ENCODE data around the gene TMEM198. TPM values are rescaled to one million over a fixed set of nuclear protein-coding genes. Genes with fewer than 3 reads are reported as not detected.

The TMEM198 gene
- polyA plus RNA-seq (2013, experiment 1 of 2) = 1.5 TPM
- polyA plus RNA-seq (2013, experiment 2 of 2) = 1.3 TPM

- Histone ChIP-seq H3K4me2 (ENCODE audit: low read length, poor library complexity, severe bottlenecking) (peak within 1 kb of the TSS; percentile 93), H3K27ac (ENCODE audit: low read length, poor library complexity, severe bottlenecking) (peak within 1 kb of the TSS; percentile 63), H3K4me3 (ENCODE audit: insufficient read depth in 1 of 2, low read depth in 1 of 2, low read length in 2 of 2) (peak within 1 kb of the TSS; percentile 84 to 95), H3K23ac (ENCODE audit: low read length in 2 of 2) (peak within 1 kb of the TSS in 1 of 2 experiments; percentile 49), H2BK120ac (ENCODE audit: low read depth, low read length) (peak within 1 kb of the TSS; percentile 83), H3K4me1 (ENCODE audit: control insufficient read depth, insufficient read depth, low read depth, low read length) (peaks cover 28% of the 10 kb centered on the region), H3K27me3 (ENCODE audit: control insufficient read depth in 1 of 2, insufficient read depth in 1 of 2, low read length in 2 of 2) (peaks cover 0 to 3% of the 10 kb centered on the region in 2 experiments), H2AFZ (ENCODE audit: low read depth, low read length) (peak within 1 kb of the TSS; percentile 49), H3K14ac (ENCODE audit: low read length in 2 of 2) (peak within 1 kb of the TSS in 1 of 2 experiments; percentile 22), H4K8ac (ENCODE audit: low read length) (peak within 1 kb of the TSS; percentile 53), H3K18ac (ENCODE audit: low read depth in 1 of 2, low read length in 2 of 2) (peak within 1 kb of the TSS; percentile 37 to 84), H3K79me1 (replicated peaks; ENCODE audit: low read length, poor library complexity, severe bottlenecking) (peaks cover 26% of the 10 kb centered on the region), H2AK5ac (ENCODE audit: low read length, severe bottlenecking) (no peak within 1 kb of the TSS), H3K4ac (ENCODE audit: low read depth in 1 of 2, low read length in 2 of 2) (no peak within 1 kb of the TSS), H3K9me3 (ENCODE audit: control insufficient read depth, low read length) (no peaks in the 10 kb centered on the region), H4K91ac (ENCODE audit: low read length) (peak within 1 kb of the TSS; percentile 79), H3K9ac (ENCODE audit: low read length) (peak within 1 kb of the TSS; percentile 94), H3K36me3 (ENCODE audit: control insufficient read depth in 1 of 2, insufficient read depth in 2 of 2, low read depth in 1 of 2, low read length in 2 of 2) (peaks cover 39 to 45% of the 10 kb centered on the region in 2 experiments), H2BK12ac (ENCODE audit: low read length in 2 of 2) (no peak within 1 kb of the TSS), H2BK5ac (ENCODE audit: low read depth, low read length, poor library complexity, severe bottlenecking) (no peak within 1 kb of the TSS), H2BK15ac (ENCODE audit: low read depth, poor library complexity, severe bottlenecking) (peak within 1 kb of the TSS; percentile 93)
- WGBS = under 1% methylated on average over 72 of the region's 75 CpGs
- peak; percentile 98 for DNase-seq
Measured at GRCh38 chr2:219543596-219544358, at the start of gene TMEM198, which contains the start of gene CHPF. Gene TMEM198, plus strand, starts transcription at chr2:219544028. Its CDS starts 700 bp downstream, at chr2:219544728. Gene CHPF, minus strand, starts transcription at chr2:219543809. Its CDS starts 271 bp downstream, at chr2:219543538.

DNA sequence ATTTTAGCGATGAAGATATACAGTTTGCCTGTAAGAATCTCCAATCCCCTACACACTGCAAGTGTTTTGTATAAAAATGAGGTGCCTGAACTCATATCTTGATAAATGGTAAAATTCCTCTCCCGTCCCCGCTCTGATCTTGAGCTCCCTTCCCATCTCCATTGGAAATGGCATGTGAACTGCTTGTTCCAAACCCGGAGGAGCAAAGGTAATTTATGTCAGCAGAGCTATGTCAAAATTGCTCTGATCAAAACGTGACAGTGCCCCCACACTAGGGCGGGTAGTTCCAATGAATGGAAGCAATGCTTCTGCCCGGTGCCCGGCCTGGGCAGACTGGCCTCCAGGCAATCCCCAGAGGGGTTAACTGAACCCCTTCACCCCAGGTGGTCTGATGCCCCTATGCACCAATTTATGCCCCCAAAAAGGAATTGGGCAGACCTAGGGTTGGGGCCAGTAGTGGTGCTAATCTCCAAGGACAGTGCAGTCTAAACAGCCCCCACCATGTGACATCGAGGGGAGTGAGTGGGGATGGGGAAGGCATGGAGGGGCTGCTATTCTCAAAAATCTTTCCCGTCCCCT lies 48.8 kb upstream of the TMEM198 start:
- Histone ChIP-seq H3K18ac (ENCODE audit: low read depth in 1 of 2, low read length in 2 of 2) (no peak overlapping the region), H2BK5ac (ENCODE audit: low read depth, low read length, poor library complexity, severe bottlenecking) (no peak overlapping the region), H2BK120ac (ENCODE audit: low read depth, low read length) (no peak overlapping the region), H3K4ac (ENCODE audit: low read depth in 1 of 2, low read length in 2 of 2) (no peak overlapping the region), H3K23ac (ENCODE audit: low read length in 2 of 2) (no peak overlapping the region), H3K27me3 (ENCODE audit: control insufficient read depth in 1 of 2, insufficient read depth in 1 of 2, low read length in 2 of 2) (peaks cover 0 to 45% of the 10 kb centered on the region in 2 experiments), H3K14ac (ENCODE audit: low read length in 2 of 2) (no peak overlapping the region), H4K8ac (ENCODE audit: low read length) (no peak overlapping the region), H3K9ac (ENCODE audit: low read length) (peak overlapping the region; percentile 4), H2AFZ (ENCODE audit: low read depth, low read length) (no peak overlapping the region), H3K36me3 (ENCODE audit: control insufficient read depth in 1 of 2, insufficient read depth in 2 of 2, low read depth in 1 of 2, low read length in 2 of 2) (peaks cover 32 to 35% of the 10 kb centered on the region in 2 experiments), H3K27ac (ENCODE audit: low read length, poor library complexity, severe bottlenecking) (no peak overlapping the region), H3K4me3 (ENCODE audit: insufficient read depth in 1 of 2, low read depth in 1 of 2, low read length in 2 of 2) (no peak overlapping the region), H2BK12ac (ENCODE audit: low read length in 2 of 2) (no peak overlapping the region), H3K9me3 (ENCODE audit: control insufficient read depth, low read length) (no peaks in the 10 kb centered on the region), H2AK5ac (ENCODE audit: low read length, severe bottlenecking) (no peak overlapping the region), H2BK15ac (ENCODE audit: low read depth, poor library complexity, severe bottlenecking) (no peak overlapping the region), H4K91ac (ENCODE audit: low read length) (no peak overlapping the region), H3K4me1 (ENCODE audit: control insufficient read depth, insufficient read depth, low read depth, low read length) (peaks cover 23% of the 10 kb centered on the region), H3K4me2 (ENCODE audit: low read length, poor library complexity, severe bottlenecking) (no peak overlapping the region), H3K79me1 (replicated peaks; ENCODE audit: low read length, poor library complexity, severe bottlenecking) (peaks cover 8% of the 10 kb centered on the region)
- 42% methylated on average over 8 of the region's 10 CpGs for WGBS
- DNase-seq = no peak

DNA sequence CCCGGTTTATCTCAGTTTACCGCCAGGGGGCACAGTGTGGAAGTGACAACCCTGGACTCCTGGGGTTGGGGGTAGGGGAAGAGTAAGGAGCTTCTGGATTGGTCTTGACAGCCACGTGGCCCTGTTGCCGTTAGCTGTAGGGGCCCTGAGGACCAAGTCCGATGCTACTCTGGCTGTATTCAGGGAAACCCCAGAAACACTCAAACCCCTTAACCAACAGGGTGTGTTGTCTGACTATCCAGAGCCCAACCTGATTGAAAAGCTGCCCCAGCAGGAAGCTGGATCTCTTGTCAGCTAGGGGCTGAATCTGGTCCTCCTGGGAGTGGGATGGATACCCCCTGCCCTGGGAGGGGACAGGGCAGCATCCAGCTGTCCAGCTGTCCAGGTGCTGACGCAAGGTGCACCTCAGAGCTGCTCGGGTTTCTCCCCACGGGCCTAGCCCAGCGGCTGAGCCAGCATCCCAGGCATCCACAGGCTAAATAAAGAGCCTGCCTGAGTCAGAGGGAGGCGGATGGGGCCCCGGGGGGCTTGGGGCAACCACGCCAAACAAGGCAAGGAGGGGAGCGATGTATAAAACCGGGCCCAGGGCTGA lies 48.2 kb upstream of the TMEM198 start:
- Histone ChIP-seq H2AK5ac (ENCODE audit: low read length, severe bottlenecking) (no peak overlapping the region), H3K4me2 (ENCODE audit: low read length, poor library complexity, severe bottlenecking) (no peak overlapping the region), H3K36me3 (ENCODE audit: control insufficient read depth in 1 of 2, insufficient read depth in 2 of 2, low read depth in 1 of 2, low read length in 2 of 2) (peaks cover 26 to 29% of the 10 kb centered on the region in 2 experiments), H3K23ac (ENCODE audit: low read length in 2 of 2) (no peak overlapping the region), H4K91ac (ENCODE audit: low read length) (no peak overlapping the region), H4K8ac (ENCODE audit: low read length) (no peak overlapping the region), H3K4me1 (ENCODE audit: control insufficient read depth, insufficient read depth, low read depth, low read length) (peaks cover 24% of the 10 kb centered on the region), H3K18ac (ENCODE audit: low read depth in 1 of 2, low read length in 2 of 2) (peak overlapping the region in 1 of 2 experiments; percentile 38), H3K27ac (ENCODE audit: low read length, poor library complexity, severe bottlenecking) (no peak overlapping the region), H3K14ac (ENCODE audit: low read length in 2 of 2) (no peak overlapping the region), H3K9ac (ENCODE audit: low read length) (no peak overlapping the region), H2BK120ac (ENCODE audit: low read depth, low read length) (no peak overlapping the region), H3K4me3 (ENCODE audit: insufficient read depth in 1 of 2, low read depth in 1 of 2, low read length in 2 of 2) (no peak overlapping the region), H3K4ac (ENCODE audit: low read depth in 1 of 2, low read length in 2 of 2) (no peak overlapping the region), H3K27me3 (ENCODE audit: control insufficient read depth in 1 of 2, insufficient read depth in 1 of 2, low read length in 2 of 2) (peaks cover 0 to 45% of the 10 kb centered on the region in 2 experiments), H2BK12ac (ENCODE audit: low read length in 2 of 2) (peak overlapping the region in 1 of 2 experiments; percentile 54), H3K9me3 (ENCODE audit: control insufficient read depth, low read length) (no peaks in the 10 kb centered on the region), H2BK15ac (ENCODE audit: low read depth, poor library complexity, severe bottlenecking) (no peak overlapping the region), H2BK5ac (ENCODE audit: low read depth, low read length, poor library complexity, severe bottlenecking) (no peak overlapping the region), H2AFZ (ENCODE audit: low read depth, low read length) (no peak overlapping the region), H3K79me1 (replicated peaks; ENCODE audit: low read length, poor library complexity, severe bottlenecking) (peaks cover 11% of the 10 kb centered on the region)
- WGBS = 41% methylated on average over 12 of the region's 14 CpGs
- peak; percentile 84 for DNase-seq

Data from mesenchymal stem cell (in vitro differentiated cells and primary cell).